WTC11 (cell line): Measurements from ENCODE around the gene ADCY1. TPM values are rescaled to one million over a fixed set of nuclear protein-coding genes. Genes with fewer than 3 reads are reported as not detected.
A peak's percentile ranks its signal among the peaks of the same experiment; 100 is the strongest.

Experiments
- ATAC-seq: fragments of 200-7000 bp; cut with Tn5 transposase; 2 replicates; pipeline ENCODE4 v1.10.0; 2021; ENCODE audit warnings: mild to moderate bottlenecking, moderate library complexity
- CTCF ChIA-PET: fragments of 300-600 bp; sonication (Branson Sonifier 250); formaldehyde crosslinking; loops from one replicate; lab custom pipeline; 2021; ENCODE audit warnings: antibody characterized with exemption; lab: Charles Lee
- POLR2A ChIA-PET: fragments of 350-600 bp; sonication (Branson Sonifier 250); formaldehyde crosslinking; loops from one replicate; lab custom pipeline; 2021; ENCODE audit warnings: antibody characterized with exemption; lab: Charles Lee
- DNase-seq: peaks from one replicate; pipeline ENCODE4 v3.0.0; 2021; ENCODE audit warnings: low spot score
- H3K27ac Mint-ChIP-seq: 2 replicates; pipeline ENCODE4 v1.8.0; 2021; ENCODE audit warnings: mixed read lengths
- H3K27me3 Mint-ChIP-seq: 2 replicates; pipeline ENCODE4 v1.8.0; 2021; ENCODE audit warnings: low read depth, mild to moderate bottlenecking, moderate library complexity, mixed read lengths
- H3K36me3 Mint-ChIP-seq: 2 replicates; pipeline ENCODE4 v1.8.0; 2021; ENCODE audit warnings: mixed read lengths
- H3K4me1 Mint-ChIP-seq: 2 replicates; pipeline ENCODE4 v1.8.0; 2022; ENCODE audit warnings: mixed read lengths
- H3K4me3 Mint-ChIP-seq: 2 replicates; pipeline ENCODE4 v1.8.0; 2021; ENCODE audit warnings: mild to moderate bottlenecking, moderate library complexity, mixed read lengths
- H3K9me3 Mint-ChIP-seq: 2 replicates; pipeline ENCODE4 v1.8.0; 2021; ENCODE audit warnings: mixed read lengths
- ATF2 ChIP-seq: sonication (generic); formaldehyde crosslinking; IDR thresholded peaks from 2 replicates; pipeline ENCODE4 v1.8.1; 2022; ENCODE audit warnings: low read depth, missing genetic modification reagents, borderline replicate concordance
- EMX1 ChIP-seq: fragments of 250-450 bp; sonication (Bioruptor Pico); IDR thresholded peaks from 2 replicates; pipeline ENCODE4 v1.8.0; 2021; ENCODE audit warnings: mild to moderate bottlenecking
- ESRRA ChIP-seq: sonication (generic); formaldehyde crosslinking; IDR thresholded peaks from 2 replicates; pipeline ENCODE4 v1.8.1; 2022; ENCODE audit warnings: mild to moderate bottlenecking, missing genetic modification reagents, borderline replicate concordance
- JUN ChIP-seq: sonication (generic); formaldehyde crosslinking; IDR thresholded peaks from 2 replicates; pipeline ENCODE4 v1.8.0; 2023; ENCODE audit warnings: mild to moderate bottlenecking, missing genetic modification reagents
- MYBL2 ChIP-seq: sonication (generic); formaldehyde crosslinking; IDR thresholded peaks from 2 replicates; pipeline ENCODE4 v1.8.1; 2023; ENCODE audit warnings: mild to moderate bottlenecking, moderate library complexity, missing genetic modification reagents
- NR1H2 ChIP-seq: sonication (generic); formaldehyde crosslinking; IDR thresholded peaks from 2 replicates; pipeline ENCODE4 v1.9.0; 2021; ENCODE audit warnings: mild to moderate bottlenecking, moderate library complexity, missing genetic modification reagents
- NR2C2 ChIP-seq: sonication (generic); formaldehyde crosslinking; IDR thresholded peaks from 2 replicates; pipeline ENCODE4 v1.8.0; 2022; ENCODE audit warnings: mild to moderate bottlenecking, missing genetic modification reagents
- RORB ChIP-seq: fragments of 250-450 bp; sonication (Bioruptor Pico); IDR thresholded peaks from 2 replicates; pipeline ENCODE4 v1.9.0; 2021; ENCODE audit warnings: mild to moderate bottlenecking
- USF1 ChIP-seq: sonication (generic); formaldehyde crosslinking; IDR thresholded peaks from 2 replicates; pipeline ENCODE4 v1.8.0; 2022; ENCODE audit warnings: mild to moderate bottlenecking, missing genetic modification reagents
- ZNF263 ChIP-seq: sonication (generic); formaldehyde crosslinking; IDR thresholded peaks from 2 replicates; pipeline ENCODE4 v1.8.1; 2022; ENCODE audit warnings: low read depth, mild to moderate bottlenecking, moderate library complexity, missing genetic modification reagents
- ZNF416 ChIP-seq: fragments of 250-450 bp; sonication (Bioruptor Pico); IDR thresholded peaks from 2 replicates; pipeline ENCODE4 v1.9.0; 2021; ENCODE audit warnings: mild to moderate bottlenecking, inconsistent platforms
- ZNF423 ChIP-seq: fragments of 250-450 bp; sonication (Bioruptor Pico); IDR thresholded peaks from 2 replicates; pipeline ENCODE4 v2.1.2; 2022; ENCODE audit warnings: mild to moderate bottlenecking, moderate library complexity
- ZNF671 ChIP-seq: fragments of 250-450 bp; sonication (Bioruptor Pico); IDR thresholded peaks from 2 replicates; pipeline ENCODE4 v1.8.0; 2021; ENCODE audit warnings: mild to moderate bottlenecking
- total RNA-seq: library from RNA; stranded (reverse); gene quantifications from 3 replicates; pipeline ENCODE4 v1.2.3, GENCODE V29; 2021
- TF ChIP-seq, protein P1 (sequence below): sonication (generic); formaldehyde crosslinking; IDR thresholded peaks from 2 replicates; pipeline ENCODE4 v1.8.1; 2023; ENCODE audit warnings: mild to moderate bottlenecking, moderate library complexity, missing genetic modification reagents
- TF ChIP-seq, protein P2 (sequence below): fragments of 250-450 bp; sonication (Bioruptor Pico); IDR thresholded peaks from 2 replicates; pipeline ENCODE4 v1.9.0; 2021; ENCODE audit warnings: mild to moderate bottlenecking
- TF ChIP-seq, protein P3 (sequence below): sonication (generic); formaldehyde crosslinking; IDR thresholded peaks from 2 replicates; pipeline ENCODE4 v1.8.1; 2023; ENCODE audit warnings: mild to moderate bottlenecking, missing genetic modification reagents
- TF ChIP-seq, protein P4 (sequence below): sonication (generic); formaldehyde crosslinking; IDR thresholded peaks from 2 replicates; pipeline ENCODE4 v1.8.0; 2023; ENCODE audit warnings: missing genetic modification reagents
- TF ChIP-seq, protein P5 (sequence below): sonication (generic); formaldehyde crosslinking; IDR thresholded peaks from 2 replicates; pipeline ENCODE4 v1.8.1; 2023; ENCODE audit warnings: mild to moderate bottlenecking, missing genetic modification reagents

Gene ADCY1
- total RNA-seq, 1 experiment from 2014 or later: 29.0 TPM

- CTCF ChIA-PET: interaction anchor here (1.3 to 1.4 kb wide), 2 partner anchors 11 to 53 kb away, joined by 3 to 5 read pairs; partner anchors contain the start of gene ADCY1
- peaks cover 59% of the 10 kb centered on the region for H3K4me1 Mint-ChIP-seq
Measured at GRCh38 chr7:45563401-45563800, 10.8 kb upstream of the ADCY1 start.

DNA sequence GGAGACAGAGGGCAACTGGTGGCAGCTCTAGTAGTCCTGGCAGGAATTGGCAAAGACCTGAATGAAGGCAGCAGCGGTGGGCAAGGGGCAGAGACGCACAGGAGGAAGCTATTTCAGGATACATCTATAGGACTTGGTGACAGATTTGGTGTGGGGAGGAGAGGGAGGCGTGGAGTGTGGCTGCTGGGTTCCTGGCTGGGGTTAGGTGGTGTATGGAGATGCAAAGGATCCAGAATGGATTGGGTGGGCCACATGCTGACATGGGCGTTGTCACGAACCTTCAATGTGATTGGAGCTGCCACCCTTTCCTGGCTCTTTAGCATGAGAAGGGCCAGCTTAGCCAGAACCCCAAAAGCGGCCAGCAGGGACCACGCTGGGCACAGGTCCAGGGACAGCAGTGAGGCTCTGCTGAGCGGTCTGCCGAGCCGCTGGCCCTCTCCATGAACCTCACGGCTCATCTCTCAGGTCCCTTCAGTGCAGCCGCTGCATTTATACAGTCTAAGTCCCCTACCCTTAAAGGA lies 10.2 kb upstream of the ADCY1 start:
- POLR2A ChIA-PET: no interaction called here
- Mint-ChIP-seq H3K36me3 (peaks cover 15% of the 10 kb centered on the region), H3K4me3 (no peak overlapping the region), H3K27me3 (no peaks in the 10 kb centered on the region; the same call in none of the 2 replicates), H3K4me1 (peaks cover 59% of the 10 kb centered on the region), H3K9me3 (peaks cover 12% of the 10 kb centered on the region), H3K27ac (peak overlapping the region; percentile 14; the same call in 1 of the 2 replicates)
- peak; percentile 60 for ATAC-seq
- CTCF ChIA-PET: interaction anchor here (1.1 to 1.4 kb wide), 3 partner anchors 11 to 53 kb away, joined by 3 to 5 read pairs (median 3); partner anchors contain the start of gene ADCY1
- DNase-seq: peak; percentile 24
- no peak for TF ChIP-seq USF1 (CRISPR knock-in tag)
- TF ChIP-seq ZNF263 (CRISPR knock-in tag): no peak

More at GRCh38 chr7:45563401-45563800, 10.8 kb upstream of the ADCY1 start:
- TF ChIP-seq EMX1 (CRISPR knock-in tag) (no peak), ZNF671 (CRISPR knock-in tag) (no peak), ATF2 (CRISPR knock-in tag) (no peak), ZNF423 (CRISPR knock-in tag) (no peak), NR2C2 (CRISPR knock-in tag) (no peak), NR1H2 (CRISPR knock-in tag) (no peak)
- TF ChIP-seq, protein P1, sequence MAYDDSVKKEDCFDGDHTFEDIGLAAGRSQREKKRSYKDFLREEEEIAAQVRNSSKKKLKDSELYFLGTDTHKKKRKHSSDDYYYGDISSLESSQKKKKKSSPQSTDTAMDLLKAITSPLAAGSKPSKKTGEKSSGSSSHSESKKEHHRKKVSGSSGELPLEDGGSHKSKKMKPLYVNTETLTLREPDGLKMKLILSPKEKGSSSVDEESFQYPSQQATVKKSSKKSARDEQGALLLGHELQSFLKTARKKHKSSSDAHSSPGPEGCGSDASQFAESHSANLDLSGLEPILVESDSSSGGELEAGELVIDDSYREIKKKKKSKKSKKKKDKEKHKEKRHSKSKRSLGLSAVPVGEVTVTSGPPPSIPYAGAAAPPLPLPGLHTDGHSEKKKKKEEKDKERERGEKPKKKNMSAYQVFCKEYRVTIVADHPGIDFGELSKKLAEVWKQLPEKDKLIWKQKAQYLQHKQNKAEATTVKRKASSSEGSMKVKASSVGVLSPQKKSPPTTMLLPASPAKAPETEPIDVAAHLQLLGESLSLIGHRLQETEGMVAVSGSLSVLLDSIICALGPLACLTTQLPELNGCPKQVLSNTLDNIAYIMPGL (CRISPR knock-in tag): no peak
- ATAC-seq (0 out of 2 replicates have a peak, but pooled peaks have one; percentile 5), DNase-seq (no peak)
- Mint-ChIP-seq H3K27me3 (no peaks in the 10 kb centered on the region; the same call in none of the 2 replicates), H3K9me3 (peaks cover 18% of the 10 kb centered on the region), H3K27ac (no peak overlapping the region), H3K4me3 (peak overlapping the region; percentile 14; the same call in 1 of the 2 replicates), H3K36me3 (peaks cover 21% of the 10 kb centered on the region)
- POLR2A ChIA-PET: no interaction called here

GRCh38 chr7:45564485-45564884 lies 9.7 kb upstream of the ADCY1 start:
- peaks cover 7% of the 10 kb centered on the region for H3K9me3 Mint-ChIP-seq
- CTCF ChIA-PET: interaction anchor here (1.1 to 1.4 kb wide), 3 partner anchors 10 to 52 kb away, joined by 3 to 5 read pairs (median 3); partner anchors contain the start of gene ADCY1
- peaks cover 59% of the 10 kb centered on the region for H3K4me1 Mint-ChIP-seq
- no peaks in the 10 kb centered on the region; the same call in 1 of the 2 replicates for H3K27me3 Mint-ChIP-seq
- ATAC-seq (no peak; the same call in 1 of the 2 replicates), DNase-seq (no peak)
- TF ChIP-seq ZNF416 (CRISPR knock-in tag) (no peak), JUN (no peak), RORB (CRISPR knock-in tag) (no peak), ESRRA (CRISPR knock-in tag) (no peak), ZNF423 (CRISPR knock-in tag) (no peak), MYBL2 (no peak)
- TF ChIP-seq, protein P2, sequence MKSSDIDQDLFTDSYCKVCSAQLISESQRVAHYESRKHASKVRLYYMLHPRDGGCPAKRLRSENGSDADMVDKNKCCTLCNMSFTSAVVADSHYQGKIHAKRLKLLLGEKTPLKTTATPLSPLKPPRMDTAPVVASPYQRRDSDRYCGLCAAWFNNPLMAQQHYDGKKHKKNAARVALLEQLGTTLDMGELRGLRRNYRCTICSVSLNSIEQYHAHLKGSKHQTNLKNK (CRISPR knock-in tag): no peak
- TF ChIP-seq, protein P3, sequence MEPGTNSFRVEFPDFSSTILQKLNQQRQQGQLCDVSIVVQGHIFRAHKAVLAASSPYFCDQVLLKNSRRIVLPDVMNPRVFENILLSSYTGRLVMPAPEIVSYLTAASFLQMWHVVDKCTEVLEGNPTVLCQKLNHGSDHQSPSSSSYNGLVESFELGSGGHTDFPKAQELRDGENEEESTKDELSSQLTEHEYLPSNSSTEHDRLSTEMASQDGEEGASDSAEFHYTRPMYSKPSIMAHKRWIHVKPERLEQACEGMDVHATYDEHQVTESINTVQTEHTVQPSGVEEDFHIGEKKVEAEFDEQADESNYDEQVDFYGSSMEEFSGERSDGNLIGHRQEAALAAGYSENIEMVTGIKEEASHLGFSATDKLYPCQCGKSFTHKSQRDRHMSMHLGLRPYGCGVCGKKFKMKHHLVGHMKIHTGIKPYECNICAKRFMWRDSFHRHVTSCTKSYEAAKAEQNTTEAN (CRISPR knock-in tag): no peak
- TF ChIP-seq, protein P4, sequence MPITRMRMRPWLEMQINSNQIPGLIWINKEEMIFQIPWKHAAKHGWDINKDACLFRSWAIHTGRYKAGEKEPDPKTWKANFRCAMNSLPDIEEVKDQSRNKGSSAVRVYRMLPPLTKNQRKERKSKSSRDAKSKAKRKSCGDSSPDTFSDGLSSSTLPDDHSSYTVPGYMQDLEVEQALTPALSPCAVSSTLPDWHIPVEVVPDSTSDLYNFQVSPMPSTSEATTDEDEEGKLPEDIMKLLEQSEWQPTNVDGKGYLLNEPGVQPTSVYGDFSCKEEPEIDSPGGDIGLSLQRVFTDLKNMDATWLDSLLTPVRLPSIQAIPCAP: no peak
- TF ChIP-seq, protein P5, sequence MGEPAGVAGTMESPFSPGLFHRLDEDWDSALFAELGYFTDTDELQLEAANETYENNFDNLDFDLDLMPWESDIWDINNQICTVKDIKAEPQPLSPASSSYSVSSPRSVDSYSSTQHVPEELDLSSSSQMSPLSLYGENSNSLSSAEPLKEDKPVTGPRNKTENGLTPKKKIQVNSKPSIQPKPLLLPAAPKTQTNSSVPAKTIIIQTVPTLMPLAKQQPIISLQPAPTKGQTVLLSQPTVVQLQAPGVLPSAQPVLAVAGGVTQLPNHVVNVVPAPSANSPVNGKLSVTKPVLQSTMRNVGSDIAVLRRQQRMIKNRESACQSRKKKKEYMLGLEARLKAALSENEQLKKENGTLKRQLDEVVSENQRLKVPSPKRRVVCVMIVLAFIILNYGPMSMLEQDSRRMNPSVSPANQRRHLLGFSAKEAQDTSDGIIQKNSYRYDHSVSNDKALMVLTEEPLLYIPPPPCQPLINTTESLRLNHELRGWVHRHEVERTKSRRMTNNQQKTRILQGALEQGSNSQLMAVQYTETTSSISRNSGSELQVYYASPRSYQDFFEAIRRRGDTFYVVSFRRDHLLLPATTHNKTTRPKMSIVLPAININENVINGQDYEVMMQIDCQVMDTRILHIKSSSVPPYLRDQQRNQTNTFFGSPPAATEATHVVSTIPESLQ (CRISPR knock-in tag): no peak
- H3K36me3 Mint-ChIP-seq: peaks cover 10% of the 10 kb centered on the region
- peak overlapping the region; percentile 58; the same call in 1 of the 2 replicates for H3K27ac Mint-ChIP-seq
- POLR2A ChIA-PET: no interaction called here
- H3K4me3 Mint-ChIP-seq: peak overlapping the region; percentile 39
